ENCODE measurements around the gene HEBP1.

Gene HEBP1

DNA sequence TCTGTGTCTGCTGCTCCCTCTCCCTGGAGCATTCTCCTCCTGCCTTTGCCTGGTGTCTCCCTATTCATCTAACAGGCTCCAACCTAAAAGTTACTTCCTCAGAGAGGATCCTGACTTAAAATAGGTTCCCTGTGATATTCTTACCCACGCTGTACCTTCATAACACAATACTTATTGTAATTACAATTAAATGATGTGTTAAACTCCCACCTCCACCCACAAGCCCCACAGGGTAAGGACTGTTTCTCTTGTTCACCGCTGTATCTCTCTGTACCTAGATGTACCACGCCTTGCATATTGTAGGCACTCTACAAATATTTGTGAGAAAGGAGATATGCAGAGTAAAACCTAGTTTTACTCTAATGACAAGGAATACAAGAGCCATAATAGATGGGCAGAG is 5.0 kb downstream of the HEBP1 start:
- peaks cover 4% of the 10 kb centered on the region for H3K4me1 ChIP-seq (ENCODE audit: low read depth, poor library complexity, severe bottlenecking)
- H3K79me2 ChIP-seq (ENCODE audit: insufficient read depth, low read depth), result no peaks in the 10 kb centered on the region
- H3K27me3 ChIP-seq (ENCODE audit: insufficient read depth, low read depth), result no peaks in the 10 kb centered on the region
- H3K27ac ChIP-seq, result no peak overlapping the region
- TF ChIP-seq, protein P1, sequence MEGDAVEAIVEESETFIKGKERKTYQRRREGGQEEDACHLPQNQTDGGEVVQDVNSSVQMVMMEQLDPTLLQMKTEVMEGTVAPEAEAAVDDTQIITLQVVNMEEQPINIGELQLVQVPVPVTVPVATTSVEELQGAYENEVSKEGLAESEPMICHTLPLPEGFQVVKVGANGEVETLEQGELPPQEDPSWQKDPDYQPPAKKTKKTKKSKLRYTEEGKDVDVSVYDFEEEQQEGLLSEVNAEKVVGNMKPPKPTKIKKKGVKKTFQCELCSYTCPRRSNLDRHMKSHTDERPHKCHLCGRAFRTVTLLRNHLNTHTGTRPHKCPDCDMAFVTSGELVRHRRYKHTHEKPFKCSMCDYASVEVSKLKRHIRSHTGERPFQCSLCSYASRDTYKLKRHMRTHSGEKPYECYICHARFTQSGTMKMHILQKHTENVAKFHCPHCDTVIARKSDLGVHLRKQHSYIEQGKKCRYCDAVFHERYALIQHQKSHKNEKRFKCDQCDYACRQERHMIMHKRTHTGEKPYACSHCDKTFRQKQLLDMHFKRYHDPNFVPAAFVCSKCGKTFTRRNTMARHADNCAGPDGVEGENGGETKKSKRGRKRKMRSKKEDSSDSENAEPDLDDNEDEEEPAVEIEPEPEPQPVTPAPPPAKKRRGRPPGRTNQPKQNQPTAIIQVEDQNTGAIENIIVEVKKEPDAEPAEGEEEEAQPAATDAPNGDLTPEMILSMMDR (conservative IDR thresholded peaks at IDR 0.05; ENCODE audit: low read depth, low read length), result no peak
- H2AFZ ChIP-seq (ENCODE audit: low read depth), result no peak overlapping the region
- H4K20me1 ChIP-seq (ENCODE audit: insufficient read depth), result no peaks in the 10 kb centered on the region
- no peak overlapping the region for H3K4me2 ChIP-seq
- H3K9ac ChIP-seq, result no peak overlapping the region
- H3K36me3 ChIP-seq (ENCODE audit: insufficient read depth), result no peaks in the 10 kb centered on the region
- no peak overlapping the region for H3K4me3 ChIP-seq (IDR thresholded peaks at IDR 0.05; ENCODE audit: insufficient read depth, low read depth, low read length)

GRCh38 chr12:12993367-12993766 is 6.7 kb downstream of the HEBP1 start:
- no peak overlapping the region for H3K4me2 ChIP-seq
- H3K9ac ChIP-seq, result no peak overlapping the region
- H3K27me3 ChIP-seq (ENCODE audit: insufficient read depth, low read depth), result no peaks in the 10 kb centered on the region
- H3K36me3 ChIP-seq (ENCODE audit: insufficient read depth), result no peaks in the 10 kb centered on the region
- no peak overlapping the region for H2AFZ ChIP-seq (ENCODE audit: low read depth)
- no peaks in the 10 kb centered on the region for H4K20me1 ChIP-seq (ENCODE audit: insufficient read depth)
- H3K79me2 ChIP-seq (ENCODE audit: insufficient read depth, low read depth), result no peaks in the 10 kb centered on the region
- H3K4me1 ChIP-seq (ENCODE audit: low read depth, poor library complexity, severe bottlenecking), result peaks cover 4% of the 10 kb centered on the region
- H3K4me3 ChIP-seq (IDR thresholded peaks at IDR 0.05; ENCODE audit: insufficient read depth, low read depth, low read length), result no peak overlapping the region
- TF ChIP-seq, protein P1 (conservative IDR thresholded peaks at IDR 0.05; ENCODE audit: low read depth, low read length), result no peak
- H3K27ac ChIP-seq, result no peak overlapping the region

DNA sequence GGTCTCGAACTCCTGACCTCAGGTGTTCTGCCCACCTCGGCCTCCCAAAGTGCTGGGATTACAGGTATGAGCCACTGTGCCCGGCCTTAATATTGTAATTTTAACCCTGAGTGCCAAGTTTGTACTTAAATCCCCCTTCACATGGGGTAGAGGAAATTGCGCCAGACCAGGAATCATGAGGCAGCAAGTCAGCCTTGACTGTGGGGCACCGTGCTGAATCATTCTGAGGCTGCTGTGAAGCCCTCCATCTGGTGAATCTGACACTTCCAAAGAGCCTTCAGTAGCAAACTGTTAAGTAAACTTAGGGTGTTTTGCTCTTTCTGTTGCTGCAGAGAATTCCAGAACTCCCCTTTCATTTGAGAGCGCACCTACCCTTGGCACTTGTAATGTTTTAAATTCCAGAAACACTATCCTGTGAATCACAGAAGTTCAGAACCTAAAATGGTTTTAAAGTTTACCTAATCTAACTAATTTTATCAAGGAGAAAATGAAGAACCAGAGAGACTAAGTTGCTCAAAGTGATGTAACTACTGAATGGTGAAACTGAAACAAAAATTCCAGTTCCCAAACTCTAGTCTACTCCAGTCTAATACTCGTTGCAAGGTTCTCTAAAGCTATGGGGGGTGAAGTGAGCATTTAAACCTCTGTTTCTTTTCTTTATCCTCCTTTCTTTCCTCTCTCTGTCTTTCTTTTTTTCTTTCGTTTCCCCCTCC is 7.5 kb downstream of the HEBP1 start:
- no peak overlapping the region for H3K4me3 ChIP-seq (IDR thresholded peaks at IDR 0.05; ENCODE audit: insufficient read depth, low read depth, low read length)
- no peak overlapping the region for H3K9ac ChIP-seq
- no peak overlapping the region for H3K27ac ChIP-seq

DNA sequence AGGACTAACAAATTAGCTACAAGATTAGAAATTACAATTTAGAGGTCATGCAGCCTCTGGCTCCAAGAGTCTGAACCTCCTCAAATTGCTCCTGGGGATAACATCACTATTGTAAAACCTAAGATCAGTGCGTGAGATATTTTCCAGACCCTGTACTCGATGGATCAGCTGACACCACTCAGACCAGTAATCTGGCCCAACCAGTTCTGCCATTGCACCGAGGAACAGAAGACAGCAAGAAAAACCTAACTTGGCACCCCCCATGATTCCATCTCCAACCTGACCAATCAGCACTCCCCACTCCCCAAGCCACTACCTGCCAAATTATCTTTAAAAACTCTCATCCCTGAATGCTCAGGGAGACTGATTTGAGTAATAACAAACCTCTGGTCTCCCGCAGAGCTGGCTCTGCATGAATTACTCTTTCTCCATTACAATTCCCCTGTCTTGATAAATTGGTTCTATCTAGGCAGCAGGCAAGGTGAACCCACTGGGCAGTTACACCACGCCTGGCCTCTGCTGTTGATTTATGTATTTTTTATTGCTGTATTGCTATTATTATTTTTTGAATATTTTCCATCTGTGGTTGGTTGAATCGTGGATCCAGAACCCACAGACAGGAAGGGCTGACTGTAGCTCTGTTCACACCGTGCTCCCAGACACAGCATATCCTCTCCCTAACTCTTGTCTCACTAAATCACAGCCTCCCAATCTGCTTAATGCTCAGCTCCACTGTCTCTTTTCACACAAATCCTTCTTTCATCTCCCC is 9.2 kb downstream of the HEBP1 start:
- Histone ChIP-seq H4K20me1 (ENCODE audit: insufficient read depth) (no peaks in the 10 kb centered on the region), H3K4me2 (no peak overlapping the region), H3K9ac (no peak overlapping the region), H3K4me3 (IDR thresholded peaks at IDR 0.05; ENCODE audit: insufficient read depth, low read depth, low read length) (no peak overlapping the region), H3K4me1 (ENCODE audit: low read depth, poor library complexity, severe bottlenecking) (peaks cover 4% of the 10 kb centered on the region), H3K27me3 (ENCODE audit: insufficient read depth, low read depth) (no peaks in the 10 kb centered on the region), H3K27ac (no peak overlapping the region), H3K79me2 (ENCODE audit: insufficient read depth, low read depth) (no peaks in the 10 kb centered on the region), H3K36me3 (ENCODE audit: insufficient read depth) (no peaks in the 10 kb centered on the region), H2AFZ (ENCODE audit: low read depth) (no peak overlapping the region)
- TF ChIP-seq, protein P1 (conservative IDR thresholded peaks at IDR 0.05; ENCODE audit: low read depth, low read length), result no peak

More for the DNA sequence above, 7.5 kb downstream of the HEBP1 start:
- no peaks in the 10 kb centered on the region for H3K36me3 ChIP-seq (ENCODE audit: insufficient read depth)
- no peaks in the 10 kb centered on the region for H3K79me2 ChIP-seq (ENCODE audit: insufficient read depth, low read depth)
- H3K4me2 ChIP-seq, result no peak overlapping the region
- peaks cover 4% of the 10 kb centered on the region for H3K4me1 ChIP-seq (ENCODE audit: low read depth, poor library complexity, severe bottlenecking)
- H4K20me1 ChIP-seq (ENCODE audit: insufficient read depth), result no peaks in the 10 kb centered on the region
- H2AFZ ChIP-seq (ENCODE audit: low read depth), result no peak overlapping the region
- TF ChIP-seq, protein P1 (conservative IDR thresholded peaks at IDR 0.05; ENCODE audit: low read depth, low read length), result no peak
- no peaks in the 10 kb centered on the region for H3K27me3 ChIP-seq (ENCODE audit: insufficient read depth, low read depth)
